ENCODE measurements around the gene EPS8L2.

DNA sequence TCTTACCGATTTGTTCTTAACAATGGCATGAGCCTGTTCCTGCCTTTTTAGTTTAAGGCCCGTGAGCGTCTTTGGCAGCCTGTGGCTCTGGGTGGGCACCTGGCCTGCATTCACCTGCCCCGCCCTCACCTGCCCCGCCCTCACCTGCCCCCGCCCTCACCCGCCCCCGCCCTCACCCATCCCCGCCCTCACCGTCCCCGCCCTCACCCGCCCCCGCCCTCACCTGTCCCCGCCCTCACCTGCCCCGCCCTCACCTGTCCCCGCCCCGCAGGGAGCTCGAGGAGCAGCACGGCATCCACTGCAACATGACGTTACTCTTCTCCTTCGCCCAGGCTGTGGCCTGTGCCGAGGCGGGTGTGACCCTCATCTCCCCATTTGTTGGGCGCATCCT, 57.0 kb downstream of the EPS8L2 start:
- TF ChIP-seq POLR2AphosphoS5 (IDR thresholded peaks at IDR 0.05; ENCODE audit: borderline replicate concordance, low read depth, low read length) (no peak), EZH2 (IDR thresholded peaks at IDR 0.05) (no peak), FOXP2 (optimal IDR thresholded peaks at IDR 0.05; ENCODE audit: control extremely low read depth, extremely low read length, insufficient read depth) (no peak)
